ENCODE results near the gene IFNK. TPM values are rescaled to one million over a fixed set of nuclear protein-coding genes. Genes with fewer than 3 reads are reported as not detected.

IFNK gene
- total RNA-seq, 1 donor from 2014 or later, result not detected

DNA sequence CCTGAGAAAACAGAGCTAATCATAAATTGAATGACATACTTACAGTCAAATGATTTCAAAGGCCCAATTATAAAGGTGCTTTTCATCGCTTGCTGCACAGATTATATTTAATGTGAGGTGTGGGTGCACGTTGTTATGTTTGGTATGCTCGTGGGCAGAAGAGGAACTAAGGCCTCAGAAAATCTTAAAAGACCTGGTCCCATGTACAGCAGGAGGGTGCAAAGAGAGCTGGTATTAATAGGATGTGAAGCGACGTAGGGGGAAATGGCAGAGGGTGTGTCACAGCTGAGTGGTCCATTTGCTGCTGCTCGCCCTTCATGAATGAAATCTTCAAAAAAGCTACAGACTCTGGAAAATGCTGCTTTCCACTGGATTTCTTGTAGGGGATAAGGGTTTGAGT is 40.5 kb upstream of the IFNK start:
- H2AFZ ChIP-seq (ENCODE audit: low read depth, low read length), result no peak overlapping the region
- Mint-ChIP-seq H3K27me3 (ENCODE audit: low read depth, unreplicated experiment) (no peaks in the 10 kb centered on the region), H3K4me3 (ENCODE audit: unreplicated experiment) (no peak overlapping the region), H3K36me3 (ENCODE audit: low read depth, unreplicated experiment) (peaks cover 2% of the 10 kb centered on the region), H3K4me1 (ENCODE audit: low read depth, unreplicated experiment) (no peaks in the 10 kb centered on the region), H3K9me3 (ENCODE audit: unreplicated experiment) (peaks cover 2% of the 10 kb centered on the region), H3K27ac (ENCODE audit: unreplicated experiment) (no peak overlapping the region)
- H3K4me1 ChIP-seq (ENCODE audit: insufficient read depth, low read length), result no peaks in the 10 kb centered on the region
- H3K4me2 ChIP-seq (ENCODE audit: low read length), result no peak overlapping the region
- H3K36me3 ChIP-seq (ENCODE audit: insufficient read depth, low read length), result no peaks in the 10 kb centered on the region
- no peak overlapping the region for H3K9ac ChIP-seq (ENCODE audit: low read length)
- no peaks in the 10 kb centered on the region for H3K79me2 ChIP-seq (ENCODE audit: insufficient read depth, low read length)
- peaks cover under 1% of the 10 kb centered on the region for H3K27me3 ChIP-seq (ENCODE audit: insufficient read depth, low read length)
- no peaks in the 10 kb centered on the region for H4K20me1 ChIP-seq (ENCODE audit: insufficient read depth, low read length)
- DNase-seq (ENCODE audit: low read depth) (no peak), FAIRE-seq (no peak)
- H3K9me3 ChIP-seq (ENCODE audit: insufficient read depth, low read depth, low read length), result no peaks in the 10 kb centered on the region
- TF ChIP-seq, protein P1, sequence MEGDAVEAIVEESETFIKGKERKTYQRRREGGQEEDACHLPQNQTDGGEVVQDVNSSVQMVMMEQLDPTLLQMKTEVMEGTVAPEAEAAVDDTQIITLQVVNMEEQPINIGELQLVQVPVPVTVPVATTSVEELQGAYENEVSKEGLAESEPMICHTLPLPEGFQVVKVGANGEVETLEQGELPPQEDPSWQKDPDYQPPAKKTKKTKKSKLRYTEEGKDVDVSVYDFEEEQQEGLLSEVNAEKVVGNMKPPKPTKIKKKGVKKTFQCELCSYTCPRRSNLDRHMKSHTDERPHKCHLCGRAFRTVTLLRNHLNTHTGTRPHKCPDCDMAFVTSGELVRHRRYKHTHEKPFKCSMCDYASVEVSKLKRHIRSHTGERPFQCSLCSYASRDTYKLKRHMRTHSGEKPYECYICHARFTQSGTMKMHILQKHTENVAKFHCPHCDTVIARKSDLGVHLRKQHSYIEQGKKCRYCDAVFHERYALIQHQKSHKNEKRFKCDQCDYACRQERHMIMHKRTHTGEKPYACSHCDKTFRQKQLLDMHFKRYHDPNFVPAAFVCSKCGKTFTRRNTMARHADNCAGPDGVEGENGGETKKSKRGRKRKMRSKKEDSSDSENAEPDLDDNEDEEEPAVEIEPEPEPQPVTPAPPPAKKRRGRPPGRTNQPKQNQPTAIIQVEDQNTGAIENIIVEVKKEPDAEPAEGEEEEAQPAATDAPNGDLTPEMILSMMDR (IDR thresholded peaks at IDR 0.05; ENCODE audit: insufficient read depth, low read depth, low read length), result no peak
- no peak for TF ChIP-seq EZH2 (IDR thresholded peaks at IDR 0.05; ENCODE audit: insufficient read depth, low read length)
- no peak overlapping the region for H3K27ac ChIP-seq (ENCODE audit: low read depth, low read length)
- H3K4me3 ChIP-seq (ENCODE audit: insufficient read depth, low read depth, low read length), result no peak overlapping the region

DNA sequence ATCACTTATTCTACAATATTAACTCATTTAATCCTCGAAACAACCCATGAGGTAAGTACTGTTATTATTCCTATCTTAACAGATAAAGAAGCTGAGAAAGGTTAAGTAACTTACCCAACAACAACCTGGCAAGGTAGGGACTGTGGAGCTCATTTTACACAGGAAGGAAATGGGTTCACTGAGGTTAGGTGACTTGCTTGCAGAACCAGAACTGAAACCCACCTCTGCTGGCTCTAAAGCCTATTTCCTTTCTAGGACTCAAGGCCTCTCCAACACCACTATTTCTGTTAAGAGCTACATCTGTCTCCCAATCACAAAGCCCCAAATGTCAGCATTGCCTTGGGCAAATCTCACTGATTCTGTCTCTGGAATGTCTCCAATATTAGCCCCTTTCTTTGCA is 38.9 kb upstream of the IFNK start:
- H3K27ac ChIP-seq (ENCODE audit: low read depth, low read length), result no peak overlapping the region
- TF ChIP-seq, protein P1 (IDR thresholded peaks at IDR 0.05; ENCODE audit: insufficient read depth, low read depth, low read length), result no peak
- TF ChIP-seq EZH2 (IDR thresholded peaks at IDR 0.05; ENCODE audit: insufficient read depth, low read length), result no peak
- Mint-ChIP-seq H3K36me3 (ENCODE audit: low read depth, unreplicated experiment) (no peaks in the 10 kb centered on the region), H3K27me3 (ENCODE audit: low read depth, unreplicated experiment) (no peaks in the 10 kb centered on the region), H3K9me3 (ENCODE audit: unreplicated experiment) (no peaks in the 10 kb centered on the region), H3K4me3 (ENCODE audit: unreplicated experiment) (no peak overlapping the region), H3K27ac (ENCODE audit: unreplicated experiment) (no peak overlapping the region), H3K4me1 (ENCODE audit: low read depth, unreplicated experiment) (peaks cover 2% of the 10 kb centered on the region)
- H3K4me3 ChIP-seq (ENCODE audit: insufficient read depth, low read depth, low read length), result no peak overlapping the region
- H3K4me2 ChIP-seq (ENCODE audit: low read length), result no peak overlapping the region
- H2AFZ ChIP-seq (ENCODE audit: low read depth, low read length), result no peak overlapping the region
- H3K27me3 ChIP-seq (ENCODE audit: insufficient read depth, low read length), result peaks cover 2% of the 10 kb centered on the region
- H3K9me3 ChIP-seq (ENCODE audit: insufficient read depth, low read depth, low read length), result no peaks in the 10 kb centered on the region
- H3K9ac ChIP-seq (ENCODE audit: low read length), result no peak overlapping the region
- FAIRE-seq, result no peak
- H4K20me1 ChIP-seq (ENCODE audit: insufficient read depth, low read length), result no peaks in the 10 kb centered on the region
- no peak for DNase-seq (ENCODE audit: low read depth)
- no peaks in the 10 kb centered on the region for H3K36me3 ChIP-seq (ENCODE audit: insufficient read depth, low read length)
- H3K4me1 ChIP-seq (ENCODE audit: insufficient read depth, low read length), result no peaks in the 10 kb centered on the region
- no peaks in the 10 kb centered on the region for H3K79me2 ChIP-seq (ENCODE audit: insufficient read depth, low read length)

DNA sequence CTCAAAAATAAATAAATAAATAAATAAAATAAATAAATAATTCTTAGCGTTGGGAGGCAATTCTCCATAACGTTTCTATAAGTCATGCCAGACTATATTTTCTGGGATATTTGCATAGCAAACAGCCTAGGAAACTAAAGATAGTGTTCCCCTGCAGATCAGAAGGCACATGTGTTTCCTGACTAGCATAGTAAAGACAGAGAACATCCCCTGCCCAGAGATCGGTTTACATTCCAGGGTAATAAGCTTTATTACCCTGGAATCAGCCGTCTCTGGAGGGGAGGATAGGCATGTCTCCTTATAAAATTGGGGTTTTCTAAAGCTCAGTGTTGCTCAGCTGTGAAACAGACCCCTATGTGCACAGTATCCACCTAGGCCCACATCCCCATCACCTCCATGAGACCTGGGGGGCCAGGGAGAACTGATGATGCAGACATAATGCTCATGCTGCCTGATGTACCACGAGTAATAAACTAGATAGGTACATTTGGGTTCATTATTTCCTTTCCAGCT is 36.9 kb upstream of the IFNK start:
- Mint-ChIP-seq H3K36me3 (ENCODE audit: low read depth, unreplicated experiment) (no peaks in the 10 kb centered on the region), H3K9me3 (ENCODE audit: unreplicated experiment) (no peaks in the 10 kb centered on the region), H3K27me3 (ENCODE audit: low read depth, unreplicated experiment) (no peaks in the 10 kb centered on the region), H3K4me3 (ENCODE audit: unreplicated experiment) (no peak overlapping the region), H3K27ac (ENCODE audit: unreplicated experiment) (no peak overlapping the region), H3K4me1 (ENCODE audit: low read depth, unreplicated experiment) (peaks cover 2% of the 10 kb centered on the region)
- H3K27me3 ChIP-seq (ENCODE audit: insufficient read depth, low read length), result peaks cover 2% of the 10 kb centered on the region
- no peak overlapping the region for H3K27ac ChIP-seq (ENCODE audit: low read depth, low read length)
- H3K4me1 ChIP-seq (ENCODE audit: insufficient read depth, low read length), result no peaks in the 10 kb centered on the region
- no peak for FAIRE-seq
- H3K9ac ChIP-seq (ENCODE audit: low read length), result no peak overlapping the region
- no peaks in the 10 kb centered on the region for H3K9me3 ChIP-seq (ENCODE audit: insufficient read depth, low read depth, low read length)
- no peak overlapping the region for H2AFZ ChIP-seq (ENCODE audit: low read depth, low read length)
- TF ChIP-seq, protein P1 (IDR thresholded peaks at IDR 0.05; ENCODE audit: insufficient read depth, low read depth, low read length), result no peak
- TF ChIP-seq EZH2 (IDR thresholded peaks at IDR 0.05; ENCODE audit: insufficient read depth, low read length), result no peak
- no peak for DNase-seq (ENCODE audit: low read depth)
- H4K20me1 ChIP-seq (ENCODE audit: insufficient read depth, low read length), result no peaks in the 10 kb centered on the region
- H3K4me3 ChIP-seq (ENCODE audit: insufficient read depth, low read depth, low read length), result no peak overlapping the region
- no peaks in the 10 kb centered on the region for H3K79me2 ChIP-seq (ENCODE audit: insufficient read depth, low read length)
- no peak overlapping the region for H3K4me2 ChIP-seq (ENCODE audit: low read length)
- H3K36me3 ChIP-seq (ENCODE audit: insufficient read depth, low read length), result no peaks in the 10 kb centered on the region

All from astrocyte (in vitro differentiated cells and primary cell).